ENCODE data around the gene SPAG17.

- no peak for TF ChIP-seq CTCF (conservative IDR thresholded peaks at IDR 0.05; ENCODE audit: low read depth, low read length)
- TF ChIP-seq EZH2 (IDR thresholded peaks at IDR 0.05; ENCODE audit: borderline replicate concordance, low read depth, low read length, poor library complexity, severe bottlenecking) = no peak
These were observed 80.1 kb downstream of the SPAG17 start for GRCh38 chr1:118104951-118105350.
